AG08395 (cell line): ENCODE measurements around the gene OR2C1.

Experiments used
- DNase-seq: peaks from one replicate; pipeline ENCODE4 v3.0.0; 2012; ENCODE audit warnings: mixed read lengths, low spot score

The OR2C1 gene

GRCh38 chr16:3400446-3400778 lies 44.7 kb downstream of the OR2C1 start:
- no peak for DNase-seq

- DNase-seq: peak; percentile 100
Measured at GRCh38 chr16:3400779-3401688, 45.3 kb downstream of the OR2C1 start, which contains the start of the genes ZNF174 and ZSCAN32. ZNF174 (plus strand) TSS chr16:3401215; CDS start chr16:3402005, 790 bp downstream. ZSCAN32 (minus strand) TSS chr16:3401004; CDS start chr16:3397557, 3,447 bp downstream.

GRCh38 chr16:3401719-3402397 lies 46.2 kb downstream of the OR2C1 start:
- DNase-seq: peak; percentile 15
